Tibial artery (tissue), 4 donors: ENCODE results near the gene SLC30A3.
"Not testable (repeated sequence)": the region's sequence is repeated elsewhere in the genome, so short reads cannot be mapped to it uniquely, and the experiment has no call there.

ENCODE experiments used
- DNase-seq, 2 donors: peaks; one replicate each; pipeline ENCODE4 v3.0.0-alpha.2; 2019
- H3K27ac ChIP-seq, 2 donors: fragments of 200-600 bp; sonication (generic) in 1 of 2; 1 replicate in 1 of 2; 2 replicates in 1 of 2; pipeline ENCODE4 v1.5.1; 2018 to 2019; ENCODE audit warnings: mild to moderate bottlenecking in 1 of 2
- H3K27me3 ChIP-seq, 2 donors: fragments of 200-600 bp; sonication (generic) in 1 of 2; one replicate each; pipeline versions ENCODE4 v1.5.1 to v1.6.0; 2016 to 2019
- H3K36me3 ChIP-seq, 3 donors: fragments of 200-600 bp; sonication (generic) in 2 of 3; one replicate each; pipeline ENCODE4 v1.5.1; 2016 to 2019; ENCODE audit warnings: mild to moderate bottlenecking in 2 of 3
- H3K4me1 ChIP-seq, 4 donors: fragments of 200-600 bp; sonication (generic) in 2 of 4; 1 replicate in 3 of 4; 2 replicates in 1 of 4; pipeline ENCODE4 v1.5.1; 2016 to 2019
- H3K4me3 ChIP-seq, 2 donors: fragments of 200-600 bp; sonication (generic) in 1 of 2; 1 replicate in 1 of 2; 2 replicates in 1 of 2; pipeline ENCODE4 v1.5.1; 2018 to 2019; ENCODE audit warnings: mild to moderate bottlenecking in 2 of 2
- H3K9me3 ChIP-seq, 3 donors: fragments of 200-600 bp; sonication (generic) in 1 of 3; one replicate each; pipeline ENCODE4 v1.5.1; 2016 to 2019
- CTCF ChIP-seq, 2 experiments: fragments of 200-600 bp in 1 of 2; fragments of 450-650 bp in 1 of 2; IDR thresholded peaks; one replicate each; pipeline ENCODE4 v1.5.1; 2017 to 2019; ENCODE audit warnings: antibody characterized with exemption in 2 of 2, mild to moderate bottlenecking in 1 of 2, moderate library complexity in 1 of 2
- intact Hi-C: fragments of 100-400 bp; cut with DNase I; formaldehyde crosslinking; loops from one replicate; pipeline ENCODE4 v1.15.0; 2023; ENCODE audit warnings: low total_unique reads

Gene SLC30A3

GRCh38 chr2:27270131-27270530, 7.3 kb upstream of the SLC30A3 start:
- Histone ChIP-seq H3K4me3 (no peak overlapping the region), H3K27me3 (peaks cover 0 to 31% of the 10 kb centered on the region in 2 donors), H3K36me3 (no peaks in the 10 kb centered on the region), H3K9me3 (no peaks in the 10 kb centered on the region), H3K27ac (no peak overlapping the region), H3K4me1 (peaks cover 0 to 1% (median under 1%) of the 10 kb centered on the region in 4 donors)
- intact Hi-C loops: no loop called here
- DNase-seq: no peak
- no peak for TF ChIP-seq CTCF (IDR thresholded peaks at IDR 0.05)

- H3K27ac ChIP-seq, H3K4me3 ChIP-seq, H3K36me3 ChIP-seq, DNase-seq, intact Hi-C loops, H3K9me3 ChIP-seq: not testable (repeated sequence)
- peaks cover 0 to 20% (median 19%) of the 10 kb centered on the region in 4 donors for H3K4me1 ChIP-seq
- H3K27me3 ChIP-seq: peaks cover 0 to 44% of the 10 kb centered on the region in 2 donors
Observed at GRCh38 chr2:27268296-27268695, 5.4 kb upstream of the SLC30A3 start.

DNA sequence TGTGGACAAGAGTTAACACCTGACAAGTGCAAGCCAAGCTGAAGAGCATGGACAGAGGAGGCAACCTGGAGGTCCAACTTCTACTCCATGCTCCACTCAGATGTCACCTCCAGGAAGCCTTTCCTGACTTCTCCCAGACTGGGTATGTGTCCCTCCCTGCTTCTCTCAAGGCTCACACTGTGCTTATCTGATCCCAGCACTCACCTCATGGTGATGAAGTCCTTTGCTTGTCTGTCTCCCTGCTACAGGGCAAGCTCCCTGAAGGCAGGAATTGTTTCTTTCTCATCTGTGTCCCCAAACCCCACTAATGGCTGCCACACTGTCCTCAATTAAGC, 2.7 kb upstream of the SLC30A3 start:
- intact Hi-C loops: no loop called here
- Histone ChIP-seq H3K27me3 (peaks cover 0 to 72% of the 10 kb centered on the region in 2 donors), H3K36me3 (no peaks in the 10 kb centered on the region), H3K9me3 (no peaks in the 10 kb centered on the region), H3K27ac (no peak overlapping the region), H3K4me1 (peaks cover 0 to 38% (median 36%) of the 10 kb centered on the region in 4 donors), H3K4me3 (no peak overlapping the region)
- no peak for DNase-seq
- TF ChIP-seq CTCF (IDR thresholded peaks at IDR 0.05): no peak

DNA sequence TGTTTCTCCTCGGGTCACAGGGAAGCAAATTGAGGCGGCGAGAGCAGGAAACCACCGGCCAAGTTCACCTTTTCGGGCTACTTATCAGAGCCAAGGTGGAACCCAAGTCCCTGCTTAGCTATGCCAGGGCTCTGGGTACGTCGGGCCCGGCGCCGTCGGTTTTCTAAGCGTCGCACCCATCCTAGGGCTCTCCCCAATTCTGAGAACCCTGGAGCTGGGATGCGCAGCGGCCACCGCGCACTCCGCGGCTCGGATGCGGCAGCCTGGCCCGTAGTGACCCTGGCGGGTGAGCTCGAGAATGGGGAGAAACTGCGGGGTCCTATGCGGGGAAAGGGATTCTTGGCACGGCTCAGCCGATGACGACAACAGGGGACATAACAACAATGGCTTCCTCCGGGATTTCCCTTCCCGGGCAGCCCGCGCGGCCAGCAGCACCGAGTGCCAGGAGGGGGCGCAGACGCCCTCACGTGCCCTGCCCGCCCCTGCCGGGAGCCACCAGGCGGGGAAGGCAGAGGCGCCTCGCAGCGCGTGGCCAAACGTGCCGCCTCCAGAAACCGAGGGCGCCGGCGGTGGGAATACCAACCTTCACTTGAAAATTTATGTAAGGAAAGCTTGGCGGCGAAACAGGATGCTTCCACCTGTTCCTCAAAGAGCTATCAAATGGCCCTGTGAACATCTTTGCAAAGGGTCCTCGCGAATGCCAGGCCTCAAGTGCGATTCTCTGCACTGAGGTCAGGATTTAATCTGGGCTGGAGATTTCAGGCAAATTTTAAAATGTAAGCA, 2.1 kb upstream of the SLC30A3 start:
- H3K4me1 ChIP-seq: peaks cover 0 to 38% (median 36%) of the 10 kb centered on the region in 4 donors
- H3K27ac ChIP-seq: no peak overlapping the region
- no peaks in the 10 kb centered on the region for H3K36me3 ChIP-seq
- intact Hi-C loops: no loop called here
- H3K4me3 ChIP-seq: peak overlapping the region; percentile 11 to 35
- TF ChIP-seq CTCF (IDR thresholded peaks at IDR 0.05): peak in 1 of 2 experiments; percentile 16
- H3K9me3 ChIP-seq: no peaks in the 10 kb centered on the region
- DNase-seq: peak in 1 of 2 donors; percentile 37
- H3K27me3 ChIP-seq: peaks cover 0 to 76% of the 10 kb centered on the region in 2 donors

DNA sequence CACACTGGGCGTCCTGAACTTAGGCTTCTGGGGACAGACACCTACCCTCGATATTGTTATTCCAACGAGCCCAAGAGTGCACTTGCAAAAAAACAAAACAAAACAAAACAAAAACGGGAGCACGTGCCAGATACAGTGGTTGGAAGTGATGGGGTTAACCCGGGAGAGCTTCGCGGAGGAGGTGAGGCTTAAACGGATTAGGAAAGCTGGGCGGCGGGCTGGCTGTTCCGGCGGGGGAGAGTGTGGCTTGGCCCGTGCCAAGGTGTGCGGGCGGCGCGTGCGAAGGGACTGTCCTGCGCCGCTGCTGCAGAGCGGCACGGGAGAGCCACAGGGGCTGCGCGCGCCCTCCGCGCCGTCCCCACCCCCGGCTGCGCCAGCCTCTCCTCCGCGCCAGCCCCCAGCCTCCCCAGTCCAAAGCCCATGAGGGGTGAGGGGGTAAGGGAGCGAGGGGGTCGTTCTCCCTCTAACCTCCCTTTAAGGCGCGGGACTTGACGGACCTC, 1.5 kb upstream of the SLC30A3 start:
- H3K9me3 ChIP-seq: no peaks in the 10 kb centered on the region
- peak overlapping the region; percentile 11 to 35 for H3K4me3 ChIP-seq
- H3K27me3 ChIP-seq: peaks cover 0 to 80% of the 10 kb centered on the region in 2 donors
- no peak for TF ChIP-seq CTCF (IDR thresholded peaks at IDR 0.05)
- intact Hi-C loops: no loop called here
- H3K4me1 ChIP-seq: peaks cover 0 to 38% (median 36%) of the 10 kb centered on the region in 4 donors
- H3K36me3 ChIP-seq: no peaks in the 10 kb centered on the region
- H3K27ac ChIP-seq: no peak overlapping the region
- DNase-seq: no peak
